GM21423 (cell line): Measurements from ENCODE around the gene LRRC38.

ENCODE experiments used
- ATAC-seq: cut with Tn5 transposase; IDR thresholded peaks from one replicate; pipeline ENCODE4 v1.9.1; 2021; ENCODE audit warnings: mild to moderate bottlenecking, moderate library complexity; ENCODE audit not compliant: unreplicated experiment

LRRC38 gene

DNA sequence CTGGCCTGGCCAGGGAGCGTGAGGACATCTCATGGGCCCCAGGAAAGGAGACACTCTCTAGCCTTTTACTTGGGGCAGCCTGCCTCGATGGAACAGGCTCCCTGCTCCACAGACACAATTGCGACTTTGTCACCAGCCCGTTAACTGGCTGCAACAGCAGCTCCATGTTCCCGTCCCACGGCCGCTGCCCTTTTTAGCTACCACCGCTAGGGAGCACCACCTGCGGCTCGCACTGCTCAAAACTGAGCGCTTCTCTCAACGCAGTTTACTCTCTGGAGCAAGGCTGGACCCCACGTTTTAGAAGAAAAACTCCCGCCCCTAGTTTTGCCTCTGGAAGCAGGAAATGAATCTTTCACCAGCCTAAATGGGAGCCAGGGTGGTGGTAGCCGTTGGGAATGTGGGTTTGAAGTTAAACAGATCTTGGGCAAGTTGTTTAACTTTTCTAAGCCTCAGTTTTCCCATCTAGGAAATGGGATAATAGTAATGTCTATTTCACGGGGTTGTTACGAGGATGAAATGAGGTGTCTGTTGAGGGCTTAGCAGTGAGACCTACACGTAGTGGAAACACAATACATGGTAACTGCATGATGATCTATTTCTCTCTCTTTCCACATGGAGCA, 3.5 kb upstream of the LRRC38 start:
- no peak for ATAC-seq

DNA sequence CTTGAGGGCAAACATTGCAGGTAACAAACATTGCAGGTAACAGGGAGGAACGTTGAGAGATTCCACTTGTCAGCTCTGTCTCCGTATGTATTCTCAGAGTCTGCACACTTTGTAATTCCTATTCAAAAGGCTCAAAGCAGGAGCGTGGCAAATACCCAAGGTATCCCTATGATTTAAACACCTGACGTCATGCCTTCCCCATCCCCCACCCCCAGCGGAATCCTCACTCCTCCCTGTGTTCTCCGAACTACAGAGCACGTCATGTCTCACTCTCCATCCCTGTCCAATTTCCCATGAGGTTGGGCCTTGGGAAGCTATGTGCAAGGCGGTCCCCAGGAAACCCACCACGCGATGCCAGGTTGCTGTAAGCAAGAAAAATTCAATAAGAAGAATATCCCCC, 2.8 kb upstream of the LRRC38 start:
- no peak for ATAC-seq

DNA sequence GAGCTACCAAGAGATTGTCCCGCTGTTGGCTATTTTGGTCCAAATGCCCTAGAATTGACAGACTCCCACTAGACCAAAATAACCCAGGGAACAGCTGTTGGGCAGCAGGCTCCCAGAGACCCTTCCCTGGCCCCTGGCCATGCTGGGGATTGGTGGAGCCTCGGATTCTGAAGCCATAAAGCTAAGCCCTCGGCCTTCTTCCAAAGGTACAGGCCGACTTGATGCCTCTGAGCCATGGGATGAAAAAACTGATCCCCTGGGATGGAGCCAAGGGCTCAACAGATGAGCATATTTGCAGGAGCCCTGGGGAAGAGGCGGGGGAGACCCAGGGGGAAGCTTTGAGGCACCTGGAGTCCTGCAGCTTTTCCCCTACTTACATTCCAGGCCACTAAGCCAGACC, 1.0 kb upstream of the LRRC38 start:
- no peak for ATAC-seq

DNA sequence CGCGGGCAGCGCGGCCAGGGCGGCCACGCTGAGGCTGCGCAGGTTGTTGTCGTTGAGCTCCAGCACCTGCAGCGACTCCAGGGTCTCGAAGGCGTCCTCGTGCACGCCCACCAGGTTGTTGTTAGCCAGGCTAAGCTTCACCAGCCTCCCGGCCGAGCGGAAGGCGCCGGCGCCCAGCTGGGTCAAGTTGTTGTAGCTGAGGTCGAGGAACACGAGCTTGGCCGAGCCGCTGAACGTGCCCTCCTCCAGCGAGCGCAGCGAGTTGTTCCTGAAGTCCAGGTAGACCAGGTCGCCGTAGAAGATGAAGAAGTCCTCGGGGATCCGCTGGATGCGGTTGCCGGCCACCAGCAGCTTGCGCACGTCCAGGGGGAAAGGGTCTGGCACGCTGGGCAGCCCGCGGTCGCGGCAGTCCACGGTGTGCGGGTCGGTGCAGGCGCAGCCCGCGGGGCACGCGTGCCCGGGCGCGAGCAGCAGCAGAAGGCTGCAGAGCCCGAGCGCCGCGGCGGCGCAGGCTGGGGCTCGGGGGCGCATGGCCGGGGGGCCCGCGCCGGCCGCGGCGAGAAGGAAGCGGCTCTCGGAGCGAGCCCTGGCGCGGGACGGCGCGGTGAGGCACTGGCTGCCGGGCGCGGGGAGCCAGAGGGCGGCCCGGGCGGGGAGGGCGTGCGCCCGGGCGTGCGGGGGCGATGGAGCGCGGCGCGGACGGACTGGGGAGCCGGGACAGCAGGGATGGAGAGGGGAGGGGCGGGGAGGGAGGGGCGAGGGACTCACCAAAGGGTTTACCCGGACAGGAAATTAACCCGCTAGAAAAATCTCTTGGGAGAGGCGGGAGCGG, 524 bp downstream of the LRRC38 start:
- ATAC-seq: no peak

DNA sequence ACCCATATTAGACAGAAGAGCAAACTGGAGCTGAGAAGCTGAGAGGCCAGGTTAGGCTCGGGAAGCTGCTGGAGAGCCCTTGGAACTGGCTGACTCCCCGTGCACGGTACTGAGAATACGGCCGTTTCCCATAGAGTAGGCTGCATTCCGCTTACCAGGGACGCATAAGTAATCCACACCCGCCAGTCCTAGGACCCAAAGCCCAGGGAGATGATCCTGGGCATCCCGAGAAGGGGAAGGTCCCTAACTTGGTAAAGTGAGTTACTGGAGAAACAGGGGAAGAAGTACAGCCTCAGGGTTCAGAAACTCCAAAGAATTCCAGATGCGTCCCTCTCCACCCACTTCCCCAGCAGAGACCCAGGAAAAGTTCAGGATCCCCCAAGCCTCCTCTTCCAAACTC, 1.3 kb downstream of the LRRC38 start:
- ATAC-seq: no peak

DNA sequence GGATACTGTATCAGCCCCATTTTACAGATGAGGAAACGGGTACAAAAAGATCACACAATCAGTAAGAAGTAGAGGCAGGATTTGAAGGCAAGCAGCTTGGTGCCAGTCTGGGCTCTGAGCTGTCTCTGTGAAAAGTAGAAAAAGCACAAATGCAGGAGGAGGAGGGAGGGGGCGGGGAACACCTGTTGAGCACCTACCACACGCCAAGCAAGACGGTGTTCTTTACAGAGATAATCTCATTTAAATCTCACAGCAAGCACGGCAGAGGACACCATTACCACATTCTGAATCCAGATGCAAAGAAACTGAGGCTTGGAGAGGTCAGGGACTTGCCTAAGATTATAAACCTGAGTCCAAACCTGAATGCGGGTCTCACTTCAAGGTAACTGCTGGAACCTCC, 3.3 kb downstream of the LRRC38 start:
- no peak for ATAC-seq

DNA sequence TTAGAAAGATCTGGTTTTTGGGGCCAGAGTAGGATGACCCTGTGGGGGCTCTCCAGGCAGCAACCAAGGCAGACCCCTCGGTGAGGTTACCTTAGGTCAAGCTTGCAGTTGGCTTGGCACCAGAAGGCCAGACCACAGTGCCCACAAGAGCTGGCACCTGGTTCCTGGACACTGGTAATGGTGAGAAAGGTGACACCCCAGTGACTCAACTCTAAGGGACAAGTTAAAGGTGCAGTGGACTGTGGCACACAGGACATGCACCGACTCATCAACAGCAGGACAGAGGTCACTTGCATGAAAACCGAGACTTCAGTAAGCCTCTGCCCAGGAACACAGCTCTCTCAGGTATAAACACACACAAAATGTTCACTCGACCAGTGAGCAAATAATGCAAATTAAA, 6.7 kb downstream of the LRRC38 start:
- no peak for ATAC-seq

DNA sequence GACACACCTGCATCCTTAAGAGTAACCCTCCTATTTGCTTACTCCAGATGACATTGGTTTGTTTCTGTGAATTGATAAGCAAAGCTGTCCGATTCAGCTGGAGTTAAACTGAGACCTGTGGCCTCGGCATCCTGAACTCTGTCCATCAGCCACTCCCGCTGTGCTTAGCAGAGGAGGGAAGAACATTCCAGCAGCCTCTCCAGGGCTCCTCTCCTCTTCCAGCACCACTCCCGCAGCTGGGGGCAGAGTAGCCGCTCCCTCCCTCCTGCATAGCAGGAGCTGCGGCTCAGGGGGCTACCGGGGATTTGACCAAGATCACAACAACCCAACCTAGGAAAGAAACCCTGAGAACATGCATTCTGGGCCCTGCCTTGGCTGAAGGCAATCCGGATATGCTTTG, 8.8 kb downstream of the LRRC38 start:
- no peak for ATAC-seq

DNA sequence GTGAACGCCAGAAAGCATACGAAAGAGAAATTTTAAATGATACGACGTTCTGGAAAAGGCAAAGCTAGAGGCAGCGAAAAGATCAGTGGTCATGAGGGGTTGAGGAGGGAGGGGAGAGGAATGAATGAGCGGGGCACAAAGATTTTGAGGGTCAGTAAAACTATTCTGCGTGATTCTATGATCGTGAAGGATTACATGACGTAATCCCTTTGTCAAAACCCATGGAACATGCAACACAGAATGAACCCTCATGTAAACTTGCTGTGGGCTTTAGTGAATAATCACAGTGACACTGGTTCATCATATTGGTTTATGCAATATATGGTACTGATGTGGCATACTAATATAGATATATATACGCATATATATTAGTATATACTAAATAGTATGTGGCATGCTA, 13.0 kb downstream of the LRRC38 start:
- no peak for ATAC-seq

DNA sequence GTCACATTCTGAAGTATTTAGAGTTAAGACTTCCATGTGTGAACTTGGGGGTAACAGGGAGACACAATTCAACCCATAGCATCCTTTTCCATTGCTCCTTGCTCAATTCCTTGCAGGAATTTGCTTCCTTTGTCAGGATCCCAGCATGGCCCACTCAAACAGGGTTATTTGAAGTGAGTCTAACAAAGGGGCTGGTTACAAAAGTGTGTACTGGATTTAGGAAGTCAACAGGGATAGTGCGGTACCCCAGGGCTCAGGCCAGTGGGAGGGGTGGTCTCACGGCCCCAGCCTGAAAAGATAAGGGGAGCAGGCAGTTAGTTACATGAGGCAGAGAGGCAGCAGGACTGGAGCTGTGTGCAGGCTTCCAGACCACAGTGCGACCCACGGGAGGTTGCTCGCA, 14.4 kb downstream of the LRRC38 start:
- ATAC-seq: no peak

DNA sequence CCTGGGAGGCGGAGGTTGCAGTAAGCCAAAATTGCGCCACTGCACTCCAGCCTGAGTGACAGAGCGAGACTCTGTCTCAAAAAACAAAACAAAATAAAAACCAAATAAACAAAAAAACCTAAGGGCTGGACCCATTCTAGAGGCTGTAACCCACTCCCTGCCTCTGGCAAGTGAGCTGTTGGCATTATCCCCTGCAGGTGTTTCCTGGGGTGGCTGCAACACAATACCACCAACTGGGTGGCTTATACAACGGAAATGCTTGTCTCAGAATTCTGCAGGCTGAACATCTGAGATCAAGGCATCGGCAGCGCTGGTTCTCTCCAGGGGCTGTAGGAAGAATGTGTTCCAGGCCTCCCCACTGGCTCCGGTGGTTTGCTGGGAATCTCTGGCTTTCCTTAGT, 15.2 kb downstream of the LRRC38 start:
- ATAC-seq: no peak

DNA sequence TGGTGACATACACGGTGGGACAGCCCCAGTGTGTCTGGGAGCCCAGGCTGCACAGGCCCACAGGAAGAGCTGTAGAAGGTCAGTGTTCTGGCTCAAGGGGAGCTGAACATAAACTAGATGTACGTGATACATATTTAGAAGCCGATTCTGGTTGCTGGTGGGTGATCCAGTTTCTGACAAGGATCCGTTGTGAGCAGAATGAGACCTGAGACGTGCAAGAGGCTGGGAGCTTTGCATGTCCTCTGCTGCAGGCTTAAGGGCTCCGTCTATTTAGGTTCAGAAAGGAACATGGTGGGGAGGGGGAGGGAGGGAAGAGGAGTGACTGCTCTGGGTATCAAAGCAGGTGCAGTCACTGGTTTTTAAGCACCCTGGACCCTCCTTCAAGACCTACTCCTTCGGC, 18.6 kb downstream of the LRRC38 start:
- ATAC-seq: no peak

DNA sequence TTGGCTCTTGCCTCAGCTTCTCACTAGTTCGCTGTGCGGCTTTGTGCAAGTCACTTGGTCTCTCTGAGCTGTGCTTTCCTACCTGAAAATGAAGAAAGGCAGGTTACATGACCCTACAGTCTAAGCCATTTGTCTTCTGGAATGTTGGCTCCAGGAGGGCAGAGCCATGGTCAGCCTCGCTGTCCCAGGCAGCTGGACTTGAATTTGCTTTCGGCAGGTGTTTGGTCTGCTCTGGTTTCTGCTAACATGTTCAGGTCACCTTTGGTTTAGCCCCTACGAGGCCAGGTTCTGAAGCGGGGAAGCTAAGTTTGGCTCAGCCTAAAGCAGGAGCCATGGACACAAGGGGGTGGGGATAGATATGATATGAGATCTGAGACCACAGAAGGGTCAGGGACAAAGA, 19.1 kb downstream of the LRRC38 start:
- no peak for ATAC-seq

DNA sequence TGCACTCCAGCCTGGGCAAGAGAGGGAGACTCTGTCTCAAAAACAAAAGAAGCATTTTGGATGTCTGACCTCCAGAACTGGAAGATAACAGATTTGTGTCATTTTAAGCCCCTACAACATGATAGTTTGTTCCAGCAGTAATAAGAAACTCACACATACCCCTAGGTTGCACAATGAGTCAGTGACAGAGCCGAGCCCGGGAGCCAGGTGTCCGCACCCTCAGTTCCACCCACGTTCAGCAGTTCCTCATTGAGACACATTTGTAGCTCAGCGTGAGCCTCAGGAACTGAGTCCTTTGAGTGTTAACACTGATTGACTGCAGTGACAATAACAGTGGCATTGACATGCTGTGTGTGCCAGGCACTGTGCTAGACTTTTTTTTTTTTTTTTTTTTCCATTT, 19.8 kb downstream of the LRRC38 start:
- ATAC-seq: no peak

DNA sequence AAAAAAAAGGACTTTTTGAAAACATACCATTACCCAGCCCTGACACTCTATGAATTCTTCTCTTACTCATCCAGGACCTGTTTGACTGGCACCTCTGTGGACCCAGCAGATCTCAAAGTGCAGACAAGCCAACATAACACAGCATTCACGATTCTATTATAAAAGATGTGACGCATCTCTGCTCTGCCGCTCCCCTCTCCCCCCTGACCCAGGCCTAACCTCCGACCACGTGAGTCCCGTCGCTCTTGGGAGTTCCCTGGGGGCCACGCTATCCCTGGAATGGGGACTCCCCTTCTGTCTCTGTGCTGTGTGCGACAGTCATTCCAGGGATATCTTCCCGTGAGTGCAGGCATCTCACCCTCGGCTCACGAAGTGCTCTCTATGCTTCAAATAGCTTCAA, 21.1 kb downstream of the LRRC38 start:
- no peak for ATAC-seq

DNA sequence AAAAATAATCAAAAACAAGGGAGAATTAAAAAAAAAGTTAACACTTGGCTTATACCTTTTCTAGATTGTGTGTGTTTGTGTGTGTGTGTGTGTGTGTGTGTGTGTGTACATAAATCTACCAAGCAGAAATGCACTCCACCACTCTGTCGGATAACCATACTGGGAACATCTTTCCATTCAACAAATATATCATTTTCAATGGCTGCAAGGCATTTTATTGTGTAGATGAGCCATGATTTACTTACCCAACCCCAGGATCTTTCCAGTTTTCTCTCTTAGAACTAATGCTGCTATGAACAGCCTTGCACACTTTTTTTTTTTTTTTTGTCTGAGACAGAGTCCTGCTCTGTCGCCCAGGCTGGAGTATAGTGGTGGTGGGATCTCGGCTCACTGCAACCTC, 25.8 kb downstream of the LRRC38 start:
- ATAC-seq: no peak

DNA sequence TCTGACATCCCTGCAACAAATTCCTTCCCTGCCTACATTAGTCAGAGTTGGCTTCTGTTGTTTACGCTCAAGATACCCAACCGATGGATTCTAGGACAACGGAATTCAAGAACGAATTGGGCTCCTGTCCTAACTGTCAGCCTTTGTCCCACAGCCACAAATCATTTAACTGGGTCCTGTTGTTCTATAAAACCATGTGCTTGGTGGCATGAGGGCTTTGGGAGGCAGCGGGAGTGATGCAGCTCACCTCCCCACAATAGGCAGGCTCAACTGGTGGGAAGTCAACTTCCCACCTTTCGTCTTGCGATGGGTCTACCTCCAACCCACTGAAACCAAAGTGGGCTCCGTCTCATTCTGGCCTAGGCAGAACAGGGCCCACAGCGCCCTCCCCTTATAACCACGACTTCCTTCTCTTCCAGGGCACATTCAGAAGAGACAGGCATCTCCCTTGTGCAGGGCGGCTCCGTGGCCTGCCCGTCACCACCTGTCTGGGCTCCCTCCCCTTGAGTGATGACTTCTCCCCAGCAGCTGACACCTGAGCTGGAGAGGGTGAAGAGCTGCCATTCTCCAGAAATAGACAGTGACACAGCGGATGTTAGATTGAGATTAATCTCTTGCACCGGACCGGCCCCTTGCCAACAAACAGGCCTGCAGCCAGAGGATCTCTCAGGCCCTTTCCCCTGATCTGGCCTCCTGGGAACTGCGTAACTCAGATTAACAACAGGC, 26.5 kb downstream of the LRRC38 start:
- no peak for ATAC-seq

DNA sequence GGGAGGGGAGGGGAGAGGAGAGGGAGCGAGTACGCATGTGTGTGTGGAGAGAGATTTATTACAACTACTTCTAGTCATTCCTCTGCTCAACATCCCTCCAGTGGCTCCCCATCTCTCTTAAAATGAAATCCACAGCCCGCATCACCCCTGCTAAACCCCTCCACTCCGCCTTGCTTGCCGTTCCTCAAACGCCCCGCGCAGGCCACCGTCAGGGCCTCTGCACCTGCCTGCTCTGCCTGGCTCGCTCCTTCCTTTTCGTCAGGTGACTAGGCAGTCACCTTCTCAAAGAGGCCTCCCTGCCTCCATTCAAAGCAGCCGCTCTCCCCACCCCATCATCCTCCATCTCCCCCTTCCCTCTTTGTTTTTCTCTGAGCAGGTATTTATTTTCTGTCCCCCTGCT, 29.9 kb downstream of the LRRC38 start:
- no peak for ATAC-seq

DNA sequence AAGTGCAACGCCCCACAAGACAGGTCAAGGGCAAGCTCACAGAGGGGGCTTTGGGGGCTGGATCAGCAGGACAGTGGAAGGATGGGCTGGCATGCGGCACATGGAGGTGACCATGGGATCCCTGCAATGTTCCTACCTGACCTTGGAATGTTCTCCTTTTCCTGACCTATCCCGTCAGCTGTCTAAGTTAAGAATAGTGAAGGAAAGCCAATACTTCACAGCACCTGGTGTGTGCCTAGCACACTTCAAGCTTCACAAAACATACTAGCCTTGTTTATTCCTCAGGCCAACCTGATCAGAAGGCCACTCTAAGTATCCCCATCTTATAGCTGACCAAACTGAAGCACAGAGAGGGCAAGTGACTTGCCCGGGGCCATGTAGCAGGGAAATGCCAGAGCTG, 31.2 kb downstream of the LRRC38 start:
- no peak for ATAC-seq

DNA sequence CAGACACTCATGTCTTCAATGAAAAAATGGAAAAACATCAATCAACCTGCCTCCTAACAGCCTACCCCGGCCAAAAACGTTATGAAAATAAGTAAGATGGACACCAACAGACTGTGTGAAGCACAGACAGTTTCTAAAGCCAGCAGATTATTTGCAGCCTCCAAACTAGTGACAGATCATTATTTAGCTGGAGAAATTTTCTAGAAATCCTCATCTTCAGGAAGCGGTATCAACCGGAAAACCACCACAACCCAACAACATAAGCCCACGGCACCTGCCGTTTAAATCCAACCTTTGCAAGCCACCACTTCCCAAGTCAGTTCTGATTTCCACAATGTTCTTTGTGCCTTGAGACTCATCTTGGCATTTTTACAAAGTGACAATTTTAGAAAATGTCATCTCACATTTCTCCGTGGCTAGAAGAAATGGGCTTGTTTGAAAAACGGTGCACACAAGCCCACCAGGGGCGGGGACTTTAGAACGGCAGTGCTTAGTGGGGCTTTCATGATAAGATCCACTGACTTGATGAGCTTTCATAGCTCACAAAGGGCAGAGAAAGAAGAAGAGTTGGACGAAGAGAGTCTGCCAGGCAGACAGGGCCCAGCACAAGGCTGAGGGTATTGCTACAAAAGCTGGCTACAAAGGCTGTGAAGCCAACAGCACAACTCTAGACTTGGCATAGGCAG, 34.5 kb downstream of the LRRC38 start:
- no peak for ATAC-seq

DNA sequence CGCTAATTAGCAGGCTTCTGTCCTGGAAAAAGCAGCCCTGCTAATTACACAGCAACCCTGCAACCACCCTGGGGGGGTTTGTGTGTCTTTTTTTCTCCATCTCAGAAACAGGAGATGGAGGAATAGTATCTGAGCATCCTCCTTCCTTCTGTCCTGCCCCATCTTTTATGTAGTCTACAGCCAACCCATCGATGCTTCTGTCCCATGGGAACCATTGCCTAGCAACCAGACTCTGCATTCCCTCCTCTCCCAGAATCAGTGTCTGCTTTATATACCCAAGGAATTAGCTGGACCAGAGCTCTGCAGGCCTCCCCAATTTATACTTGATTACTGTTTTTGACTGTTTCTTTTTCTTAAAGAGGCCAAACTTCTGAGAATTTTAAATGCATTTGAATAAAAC, 35.1 kb downstream of the LRRC38 start:
- no peak for ATAC-seq

DNA sequence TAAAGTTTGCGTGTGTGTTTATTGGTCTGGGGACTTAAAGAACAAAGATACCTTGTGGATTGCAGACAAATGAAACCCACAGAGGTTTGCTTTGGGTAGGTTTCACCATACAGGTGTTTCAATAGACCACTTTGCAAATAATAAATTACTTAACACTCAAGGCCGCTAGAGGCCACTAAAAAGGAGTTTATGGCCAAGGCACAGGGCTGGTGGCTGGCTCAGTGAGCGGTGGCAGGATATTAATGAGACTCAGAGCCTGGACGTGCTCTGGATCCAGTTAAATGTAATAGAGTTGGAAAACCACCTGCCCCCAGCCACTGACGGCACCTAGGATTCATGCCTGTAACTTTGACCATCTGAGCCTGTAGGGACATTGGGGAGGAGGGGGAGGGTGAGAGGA, 44.5 kb downstream of the LRRC38 start:
- ATAC-seq: no peak
